SK-N-SH (cell line): Measurements from ENCODE around the gene KRT40. TPM values are rescaled to one million over a fixed set of nuclear protein-coding genes. Genes with fewer than 3 reads are reported as not detected.

Source experiments
- CTCF ChIA-PET: fragments of 300-600, 350-600 bp; formaldehyde crosslinking; extraction: SDS; loops from one replicate; lab custom pipeline; 2021; lab: Yijun Ruan, JAX
- POLR2A ChIA-PET: fragments of 350-600 bp; sonication (Branson Sonifier 250); formaldehyde crosslinking; extraction: SDS; loops from one replicate; lab custom pipeline; 2020; ENCODE audit warnings: antibody characterized with exemption, inconsistent platforms; lab: Yijun Ruan, JAX
- DNase-seq: peaks from one replicate; pipeline ENCODE4 v3.0.0; 2012
- H2AFZ ChIP-seq: fragments of 200-600 bp; sonication (generic); 2 replicates; pipeline ENCODE4 v1.8.1; 2016; ENCODE audit warnings: antibody characterized with exemption, mild to moderate bottlenecking, low read depth
- H3F3A ChIP-seq: fragments of 200-600 bp; sonication (generic); replicated peaks from 2 replicates; pipeline ENCODE3; 2016; ENCODE audit warnings: antibody characterized with exemption, mild to moderate bottlenecking; ENCODE audit not compliant: insufficient read depth
- H3K27ac ChIP-seq, 2 experiments: fragments of 200-500 bp in 1 of 2; fragments of 200-600 bp in 1 of 2; sonication (Bioruptor generic) in 1 of 2; sonication (generic), shearing (Covaris generic) in 1 of 2; 2 replicates each; pipeline versions ENCODE4 v1.5.1 to v1.6.1; 2014 to 2016; ENCODE audit warnings: low read depth in 2 of 2, inconsistent platforms in 1 of 2, low read length in 1 of 2, mild to moderate bottlenecking in 1 of 2, mixed read lengths in 1 of 2
- H3K27me3 ChIP-seq: fragments of 200-600 bp; sonication (generic), shearing (Covaris generic); 2 replicates; pipeline ENCODE4 v1.6.1; 2016; ENCODE audit warnings: mixed run types; ENCODE audit not compliant: insufficient read depth
- H3K36me3 ChIP-seq, 2 experiments: fragments of 200-500 bp in 1 of 2; fragments of 200-600 bp in 1 of 2; sonication (Bioruptor generic) in 1 of 2; sonication (generic) in 1 of 2; replicated peaks in 1 of 2; 2 replicates each; pipeline versions ENCODE3 to v1.5.1; 2014 to 2016; ENCODE audit warnings: low read length in 1 of 2, mild to moderate bottlenecking in 1 of 2; ENCODE audit not compliant: insufficient read depth in 2 of 2, control insufficient read depth in 1 of 2
- H3K4me1 ChIP-seq, 2 experiments: fragments of 200-500 bp in 1 of 2; fragments of 200-600 bp in 1 of 2; sonication (Bioruptor generic) in 1 of 2; sonication (generic), shearing (Covaris generic) in 1 of 2; 2 replicates each; pipeline versions ENCODE4 v1.5.1 to v1.6.1; 2014 to 2016; ENCODE audit warnings: low read depth in 1 of 2, low read length in 1 of 2, mixed run types in 1 of 2; ENCODE audit not compliant: insufficient read depth in 2 of 2, control insufficient read depth in 1 of 2
- H3K4me2 ChIP-seq: fragments of 200-600 bp; sonication (generic), shearing (Covaris generic); 2 replicates; pipeline ENCODE4 v1.6.1; 2017; ENCODE audit warnings: mixed run types
- H3K4me3 ChIP-seq, 2 experiments: fragments of 200-500 bp in 1 of 2; fragments of 200-600 bp in 1 of 2; sonication (Bioruptor generic) in 1 of 2; sonication (generic), shearing (Covaris generic) in 1 of 2; 2 replicates each; pipeline versions ENCODE4 v1.5.1 to v1.8.1; 2014 to 2016; ENCODE audit warnings: low read depth in 2 of 2, inconsistent platforms in 1 of 2, low read length in 1 of 2, mild to moderate bottlenecking in 1 of 2, mixed read lengths in 1 of 2, moderate library complexity in 1 of 2
- H3K79me2 ChIP-seq: fragments of 200-600 bp; sonication (generic); 2 replicates; pipeline ENCODE4 v1.8.1; 2017; ENCODE audit warnings: mild to moderate bottlenecking; ENCODE audit not compliant: insufficient read depth
- H3K9ac ChIP-seq: fragments of 200-600 bp; sonication (generic); 2 replicates; pipeline ENCODE4 v1.6.1; 2017; ENCODE audit warnings: mixed run types
- H3K9me2 ChIP-seq: fragments of 200-600 bp; sonication (generic); 2 replicates; pipeline ENCODE4 v1.6.1; 2017; ENCODE audit warnings: mixed run types
- H3K9me3 ChIP-seq: fragments of 200-600 bp; sonication (generic); 2 replicates; pipeline ENCODE4 v1.6.1; 2017; ENCODE audit warnings: mixed run types, mild to moderate bottlenecking, moderate library complexity
- H4K20me1 ChIP-seq: fragments of 200-600 bp; sonication (generic); 2 replicates; pipeline ENCODE4 v1.6.1; 2017; ENCODE audit warnings: mild to moderate bottlenecking, mixed run types; ENCODE audit not compliant: insufficient read depth
- CHD2 ChIP-seq: fragments of 150-350 bp; IDR thresholded peaks from 2 replicates; pipeline ENCODE4 v1.6.1; 2018; ENCODE audit warnings: low read length; ENCODE audit not compliant: partially characterized antibody
- FOSL2 ChIP-seq: IDR thresholded peaks from 2 replicates; pipeline ENCODE4 v1.4.0; 2012; ENCODE audit warnings: low read depth, mild to moderate bottlenecking, moderate library complexity, borderline replicate concordance
- GABPA ChIP-seq: IDR thresholded peaks from 2 replicates; pipeline ENCODE4 v1.4.0; 2012; ENCODE audit warnings: low read depth, mild to moderate bottlenecking
- GATA2 ChIP-seq: sonication (generic); formaldehyde crosslinking; IDR thresholded peaks from 2 replicates; pipeline ENCODE4 v1.5.0; 2020; ENCODE audit warnings: mild to moderate bottlenecking, missing genetic modification reagents
- MXI1 ChIP-seq: IDR thresholded peaks from 2 replicates; pipeline ENCODE4 v1.6.1; 2012; ENCODE audit warnings: mild to moderate bottlenecking, low read depth, low read length, improper control_type of control experiment
- NFIC ChIP-seq: IDR thresholded peaks from 2 replicates; pipeline ENCODE4 v1.4.0; 2012; ENCODE audit warnings: borderline replicate concordance
- POLR2AphosphoS5 ChIP-seq: IDR thresholded peaks from 2 replicates; pipeline ENCODE4 v1.6.1; 2012; ENCODE audit warnings: low read depth, low read length
- REST ChIP-seq: IDR thresholded peaks from 2 replicates; pipeline ENCODE4 v1.6.1; 2012; ENCODE audit warnings: mild to moderate bottlenecking, low read depth, low read length, moderate library complexity
- RXRA ChIP-seq: IDR thresholded peaks from 2 replicates; pipeline ENCODE4 v1.4.0; 2012; ENCODE audit warnings: low read depth, mild to moderate bottlenecking, borderline replicate concordance
- TCF12 ChIP-seq: IDR thresholded peaks from 2 replicates; pipeline ENCODE4 v1.4.0; 2012
- WGBS: methylation state at CpG from one replicate; pipeline ENCODE4 v1.1.6; 2017; ENCODE audit warnings: low lambda C conversion rate; 5-methylcytosine and 5-hydroxymethylcytosine counted together
- polyA plus RNA-seq, 3 experiments: library from polyadenylated mRNA; depleted of rRNA; stranded (reverse); fragments of >200 nt; gene quantifications; 2 replicates each; pipeline ENCODE4 v1.2.3, GENCODE V29; 2012

KRT40 gene
- polyA plus RNA-seq, 1 of the 3 experiments (the other 2 are of a cell fraction): not detected

GRCh38 chr17:41019415-41019814 lies 35.3 kb upstream of the KRT40 start:
- ChIA-PET CTCF (no interaction called here), POLR2A (no interaction called here)
- H3K36me3 ChIP-seq: no peaks in the 10 kb centered on the region
- 44% methylated on average over 3 of the region's 3 CpGs for WGBS
- TF ChIP-seq POLR2AphosphoS5: no peak
- TF ChIP-seq CHD2: no peak
- TF ChIP-seq NFIC: no peak
- TF ChIP-seq REST: no peak
- TF ChIP-seq RXRA: no peak
- peaks cover 31% of the 10 kb centered on the region; the same call in 1 of the 2 replicates for H3K27me3 ChIP-seq
- H3F3A ChIP-seq: no peaks in the 10 kb centered on the region
- H3K4me1 ChIP-seq: no peaks in the 10 kb centered on the region
- H3K9me3 ChIP-seq: no peaks in the 10 kb centered on the region
- H3K4me2 ChIP-seq: no peak overlapping the region
- H4K20me1 ChIP-seq: no peaks in the 10 kb centered on the region
- H3K27ac ChIP-seq: no peak overlapping the region
- no peak overlapping the region for H2AFZ ChIP-seq
- H3K79me2 ChIP-seq: no peaks in the 10 kb centered on the region
- H3K9ac ChIP-seq: no peak overlapping the region
- no peak overlapping the region for H3K4me3 ChIP-seq
- H3K9me2 ChIP-seq: no peaks in the 10 kb centered on the region
- DNase-seq: no peak

DNA sequence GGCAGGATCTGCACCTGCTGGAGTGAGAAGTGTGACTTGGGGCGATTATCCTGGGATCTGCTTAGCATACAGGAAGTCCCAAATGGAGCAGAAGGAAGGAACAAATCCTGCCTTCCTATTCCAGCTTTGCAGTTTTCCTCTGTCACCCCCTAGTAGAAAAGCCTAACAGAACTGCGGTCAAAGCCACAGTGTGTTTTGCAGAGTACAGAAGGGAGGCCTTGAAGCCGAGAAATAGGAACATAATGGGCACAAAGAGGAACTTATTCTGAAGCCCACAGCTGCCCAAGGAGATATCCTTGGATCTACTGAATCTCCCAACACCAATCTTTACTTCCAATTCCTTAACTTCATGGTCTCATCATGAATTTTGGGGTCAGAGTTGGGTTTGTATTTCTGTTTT lies 34.4 kb upstream of the KRT40 start:
- ChIA-PET CTCF (interaction anchor here (0.9 to 1.4 kb wide), 2 partner anchors 34 to 227 kb away, joined by 5 read pairs; no protein-coding TSS in a partner anchor), POLR2A (no interaction called here)
- no peak overlapping the region for H3K4me2 ChIP-seq
- no peak overlapping the region for H3K4me3 ChIP-seq
- no peaks in the 10 kb centered on the region for H3K79me2 ChIP-seq
- no peaks in the 10 kb centered on the region for H3F3A ChIP-seq
- DNase-seq: no peak
- peaks cover 31% of the 10 kb centered on the region; the same call in 1 of the 2 replicates for H3K27me3 ChIP-seq
- no peak for TF ChIP-seq GABPA
- TF ChIP-seq MXI1: no peak
- no peak for TF ChIP-seq FOSL2
- no peak for TF ChIP-seq TCF12
- no peak for TF ChIP-seq GATA2 (CRISPR knock-in tag)
- TF ChIP-seq RXRA: no peak
- TF ChIP-seq, all 33 proteins: peak for 0
- no peak overlapping the region for H2AFZ ChIP-seq
- no peaks in the 10 kb centered on the region for H4K20me1 ChIP-seq
- no peaks in the 10 kb centered on the region for H3K4me1 ChIP-seq
- no peaks in the 10 kb centered on the region for H3K36me3 ChIP-seq
- 19% methylated on average over 3 of the region's 3 CpGs for WGBS
- H3K9ac ChIP-seq: no peak overlapping the region
- no peak overlapping the region for H3K27ac ChIP-seq
- no peaks in the 10 kb centered on the region for H3K9me2 ChIP-seq
- H3K9me3 ChIP-seq: no peaks in the 10 kb centered on the region
